VCaP (cell line): ENCODE data around the gene PRR20G.

ENCODE experiments used
- H3K27ac ChIP-seq: fragments of 450-650 bp; 2 replicates; pipeline ENCODE4 v1.5.1; 2017
- TF ChIP-seq, protein P1 (sequence below): fragments of 450-650 bp; conservative IDR thresholded peaks from 2 replicates; pipeline ENCODE4 v1.5.1; 2017; ENCODE audit warnings: mild to moderate bottlenecking, moderate library complexity

Gene PRR20G

DNA sequence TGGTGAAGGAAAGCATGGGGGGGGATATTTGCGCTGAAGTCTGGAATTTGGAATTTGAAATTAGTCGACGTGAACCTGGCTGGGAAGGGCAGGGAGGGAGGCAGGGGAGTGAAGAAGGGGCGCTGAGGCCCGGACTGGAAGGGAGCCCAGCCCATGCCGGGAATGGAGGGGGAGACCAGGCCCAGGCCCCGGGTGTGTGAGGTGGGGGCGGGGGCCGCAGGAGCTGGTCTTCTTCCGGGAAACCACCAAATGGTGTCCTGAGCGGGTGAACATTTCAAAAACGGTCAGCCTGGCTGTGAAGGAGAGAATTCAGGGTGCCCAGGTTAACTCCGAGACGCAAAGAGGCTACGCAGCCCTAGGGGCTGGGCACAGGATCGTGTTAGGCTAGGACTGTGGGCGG is 497 bp upstream of the PRR20G start:
- TF ChIP-seq, protein P1, sequence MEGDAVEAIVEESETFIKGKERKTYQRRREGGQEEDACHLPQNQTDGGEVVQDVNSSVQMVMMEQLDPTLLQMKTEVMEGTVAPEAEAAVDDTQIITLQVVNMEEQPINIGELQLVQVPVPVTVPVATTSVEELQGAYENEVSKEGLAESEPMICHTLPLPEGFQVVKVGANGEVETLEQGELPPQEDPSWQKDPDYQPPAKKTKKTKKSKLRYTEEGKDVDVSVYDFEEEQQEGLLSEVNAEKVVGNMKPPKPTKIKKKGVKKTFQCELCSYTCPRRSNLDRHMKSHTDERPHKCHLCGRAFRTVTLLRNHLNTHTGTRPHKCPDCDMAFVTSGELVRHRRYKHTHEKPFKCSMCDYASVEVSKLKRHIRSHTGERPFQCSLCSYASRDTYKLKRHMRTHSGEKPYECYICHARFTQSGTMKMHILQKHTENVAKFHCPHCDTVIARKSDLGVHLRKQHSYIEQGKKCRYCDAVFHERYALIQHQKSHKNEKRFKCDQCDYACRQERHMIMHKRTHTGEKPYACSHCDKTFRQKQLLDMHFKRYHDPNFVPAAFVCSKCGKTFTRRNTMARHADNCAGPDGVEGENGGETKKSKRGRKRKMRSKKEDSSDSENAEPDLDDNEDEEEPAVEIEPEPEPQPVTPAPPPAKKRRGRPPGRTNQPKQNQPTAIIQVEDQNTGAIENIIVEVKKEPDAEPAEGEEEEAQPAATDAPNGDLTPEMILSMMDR = no peak
- H3K27ac ChIP-seq = no peak overlapping the region

DNA sequence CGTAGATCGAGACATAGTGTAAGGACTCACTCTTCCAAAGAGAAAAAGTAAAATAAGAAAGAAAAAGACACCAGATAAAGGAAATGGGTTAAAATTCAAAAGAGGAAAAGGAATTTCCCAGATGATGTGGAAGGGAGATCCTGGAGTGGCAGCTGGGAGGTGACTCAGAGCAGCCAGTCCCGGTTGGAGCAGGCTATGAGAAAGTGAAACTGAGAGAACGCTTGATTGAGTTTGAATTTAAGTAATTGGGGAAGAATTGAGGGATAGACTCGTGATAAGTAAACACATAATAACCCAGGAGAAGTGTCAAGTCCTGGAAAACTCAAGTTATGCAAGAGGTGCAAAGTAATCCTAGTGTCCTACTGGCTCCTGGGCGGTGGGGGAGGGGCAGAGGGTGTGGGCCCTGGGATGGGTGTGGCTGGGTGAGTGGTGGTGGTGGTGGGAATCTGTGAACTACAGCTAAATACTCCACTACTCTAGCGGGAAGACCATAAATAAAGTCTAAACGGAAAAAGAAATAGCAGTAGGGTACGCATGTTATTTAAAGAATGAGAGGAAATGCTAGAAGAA is 1.2 kb downstream of the PRR20G start:
- TF ChIP-seq, protein P1 = no peak
- no peak overlapping the region for H3K27ac ChIP-seq

DNA sequence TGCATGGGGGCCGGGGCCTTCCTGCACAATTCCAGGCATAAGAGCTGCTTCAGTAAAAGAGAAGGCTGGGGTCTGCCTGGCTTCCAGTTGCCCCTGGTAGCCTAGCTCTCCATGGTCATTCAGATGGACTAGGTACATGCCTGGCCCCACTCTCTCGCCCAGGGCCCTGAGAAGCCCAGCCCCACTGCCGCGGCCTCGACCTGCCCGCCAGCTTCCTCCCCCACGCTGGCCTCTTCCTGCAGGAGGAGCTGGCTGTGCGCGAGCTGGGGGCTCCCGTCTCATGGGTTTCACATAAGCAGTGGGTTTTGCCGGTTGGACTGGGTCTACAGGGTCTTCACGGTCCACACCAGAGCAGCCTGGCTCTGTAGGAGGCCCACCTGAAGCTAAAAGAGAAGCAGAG is 3.6 kb downstream of the PRR20G start:
- TF ChIP-seq, protein P1 = no peak
- no peak overlapping the region for H3K27ac ChIP-seq

DNA sequence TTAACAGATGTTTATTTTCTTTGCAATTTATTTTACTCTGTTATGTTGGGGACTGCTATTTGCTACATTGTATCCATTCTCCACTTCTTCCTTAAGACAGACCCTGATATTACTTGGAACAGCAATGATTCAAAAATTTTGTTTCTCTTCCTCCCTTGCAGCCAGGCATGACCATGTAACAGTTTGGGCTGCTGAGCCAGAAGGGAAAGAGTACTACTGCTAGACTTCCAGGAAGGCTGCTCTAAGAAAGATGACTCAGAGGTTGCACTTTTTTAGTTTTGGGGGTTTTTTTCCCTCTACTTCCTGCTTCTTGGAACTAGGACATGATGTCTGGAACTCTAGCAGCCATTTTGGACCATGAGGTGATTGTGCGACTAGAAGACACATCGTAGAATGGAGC is 10.3 kb downstream of the PRR20G start:
- TF ChIP-seq, protein P1 = no peak
- no peak overlapping the region for H3K27ac ChIP-seq

DNA sequence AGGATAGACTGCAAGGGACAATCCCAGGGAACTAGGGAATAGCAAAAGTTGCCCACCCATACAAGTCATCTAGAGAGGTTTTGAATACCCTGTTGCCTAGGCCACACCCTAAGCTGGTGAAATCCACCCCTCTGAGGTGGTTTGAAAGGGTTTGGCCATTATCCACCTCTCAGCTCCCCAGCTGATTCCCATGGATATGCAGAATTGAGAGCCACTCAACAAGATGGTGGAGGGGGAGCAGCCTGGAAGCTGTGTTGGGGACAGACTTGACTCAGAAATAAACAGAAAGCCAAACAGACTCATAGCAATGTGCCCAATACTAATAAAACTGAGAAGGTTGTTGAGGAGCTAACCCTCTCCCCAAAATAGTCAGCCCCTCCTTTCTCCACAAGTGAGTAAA is 10.9 kb downstream of the PRR20G start:
- TF ChIP-seq, protein P1 = no peak
- H3K27ac ChIP-seq = no peak overlapping the region

DNA sequence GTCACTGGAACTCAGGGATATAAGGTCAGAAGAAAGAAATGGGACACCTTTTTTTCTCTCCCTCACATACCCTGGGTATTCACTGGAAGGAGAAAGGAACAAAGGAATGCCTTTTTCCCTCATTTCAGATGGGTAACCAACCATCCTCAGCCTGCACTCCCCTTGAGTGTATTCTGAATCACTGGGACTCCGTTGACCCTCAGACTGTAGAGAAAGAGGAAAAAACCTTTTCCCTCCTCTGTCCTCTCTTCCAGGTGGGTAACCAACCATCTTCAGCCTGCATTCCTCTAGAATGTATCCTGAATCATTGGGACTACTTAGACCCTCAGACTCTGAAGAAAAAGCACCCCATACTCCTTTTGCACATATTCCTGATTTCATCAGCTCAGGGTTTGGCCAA is 11.4 kb downstream of the PRR20G start:
- no peak overlapping the region for H3K27ac ChIP-seq
- TF ChIP-seq, protein P1 = no peak

DNA sequence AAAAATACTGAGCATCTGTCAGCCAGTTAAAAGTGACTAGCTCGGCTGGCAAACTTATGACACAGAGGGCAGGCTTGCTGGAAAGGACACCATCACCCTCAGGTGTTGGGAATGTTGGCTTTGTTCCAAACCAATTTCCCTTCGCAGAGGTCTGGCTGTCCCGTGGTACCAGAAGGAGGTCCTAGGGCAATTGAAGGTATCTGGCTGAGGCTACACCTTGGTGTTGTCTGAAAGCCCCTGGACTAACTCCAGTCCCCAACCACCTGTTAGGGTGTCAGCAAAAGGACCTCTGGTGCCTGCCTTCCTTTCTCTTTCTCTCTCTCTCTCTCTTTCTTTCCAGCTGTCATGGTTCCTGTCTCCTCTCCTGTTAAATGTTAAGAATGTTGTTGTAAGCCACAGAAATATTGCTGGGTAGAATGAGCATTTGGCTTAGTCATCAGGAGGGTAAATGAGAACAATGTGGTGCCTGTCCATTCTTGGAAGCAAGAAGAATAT is 12.5 kb downstream of the PRR20G start:
- no peak overlapping the region for H3K27ac ChIP-seq
- TF ChIP-seq, protein P1 = no peak
